ENCODE measurements around the gene HOXB5.

Gene HOXB5

DNA sequence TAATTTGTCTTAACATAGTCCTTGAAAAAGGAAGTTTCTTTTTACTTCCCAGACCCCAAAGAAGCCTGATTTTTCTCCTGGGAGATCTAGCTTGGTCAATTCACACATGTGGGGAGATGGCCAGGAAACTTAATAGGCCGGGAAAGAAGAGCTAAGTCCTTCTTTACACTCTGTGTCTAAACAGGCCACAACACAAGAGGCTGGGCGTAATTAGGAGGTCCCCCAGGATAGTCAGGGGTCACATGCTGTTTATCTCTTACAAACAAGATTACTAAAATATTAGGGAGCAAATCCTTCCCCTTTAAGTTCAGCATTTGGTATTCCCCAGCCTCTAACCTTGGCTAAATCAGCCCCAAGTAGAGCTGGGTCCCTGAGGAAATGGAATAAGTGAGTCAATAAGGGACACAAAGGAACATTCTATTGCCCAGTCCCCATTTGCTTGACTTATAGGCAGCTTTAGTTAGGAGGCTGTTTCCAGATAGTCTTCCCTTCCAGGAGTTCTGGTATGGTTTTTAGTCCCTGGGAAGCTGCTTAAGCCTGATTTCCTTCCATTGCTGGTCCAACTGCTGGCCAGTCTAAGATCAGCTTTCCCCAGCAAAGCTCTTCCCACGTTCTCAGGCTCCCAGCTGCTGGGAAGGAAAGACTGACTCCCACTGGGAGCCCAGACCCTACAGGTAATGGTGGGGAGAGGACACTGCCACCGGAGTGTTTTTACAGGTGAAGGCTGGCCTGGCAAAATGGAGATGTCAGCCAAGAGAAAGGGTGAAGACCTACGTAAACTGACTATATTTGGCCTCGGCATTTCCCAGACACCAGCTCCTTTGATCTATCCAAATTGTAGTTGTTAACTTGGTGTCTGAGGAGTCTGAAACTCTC, 46.6 kb upstream of the HOXB5 start:
- no peaks in the 10 kb centered on the region; the same call in none of the 2 replicates for H3K27me3 ChIP-seq (replicated peaks; ENCODE audit: control insufficient read depth, insufficient read depth, low read length)
- DNase-seq (ENCODE audit: extremely low read depth, insufficient read length): no peak
- TF ChIP-seq, protein P1, sequence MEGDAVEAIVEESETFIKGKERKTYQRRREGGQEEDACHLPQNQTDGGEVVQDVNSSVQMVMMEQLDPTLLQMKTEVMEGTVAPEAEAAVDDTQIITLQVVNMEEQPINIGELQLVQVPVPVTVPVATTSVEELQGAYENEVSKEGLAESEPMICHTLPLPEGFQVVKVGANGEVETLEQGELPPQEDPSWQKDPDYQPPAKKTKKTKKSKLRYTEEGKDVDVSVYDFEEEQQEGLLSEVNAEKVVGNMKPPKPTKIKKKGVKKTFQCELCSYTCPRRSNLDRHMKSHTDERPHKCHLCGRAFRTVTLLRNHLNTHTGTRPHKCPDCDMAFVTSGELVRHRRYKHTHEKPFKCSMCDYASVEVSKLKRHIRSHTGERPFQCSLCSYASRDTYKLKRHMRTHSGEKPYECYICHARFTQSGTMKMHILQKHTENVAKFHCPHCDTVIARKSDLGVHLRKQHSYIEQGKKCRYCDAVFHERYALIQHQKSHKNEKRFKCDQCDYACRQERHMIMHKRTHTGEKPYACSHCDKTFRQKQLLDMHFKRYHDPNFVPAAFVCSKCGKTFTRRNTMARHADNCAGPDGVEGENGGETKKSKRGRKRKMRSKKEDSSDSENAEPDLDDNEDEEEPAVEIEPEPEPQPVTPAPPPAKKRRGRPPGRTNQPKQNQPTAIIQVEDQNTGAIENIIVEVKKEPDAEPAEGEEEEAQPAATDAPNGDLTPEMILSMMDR (IDR thresholded peaks at IDR 0.05; ENCODE audit: insufficient read depth, low read length, poor library complexity, severe bottlenecking): no peak

DNA sequence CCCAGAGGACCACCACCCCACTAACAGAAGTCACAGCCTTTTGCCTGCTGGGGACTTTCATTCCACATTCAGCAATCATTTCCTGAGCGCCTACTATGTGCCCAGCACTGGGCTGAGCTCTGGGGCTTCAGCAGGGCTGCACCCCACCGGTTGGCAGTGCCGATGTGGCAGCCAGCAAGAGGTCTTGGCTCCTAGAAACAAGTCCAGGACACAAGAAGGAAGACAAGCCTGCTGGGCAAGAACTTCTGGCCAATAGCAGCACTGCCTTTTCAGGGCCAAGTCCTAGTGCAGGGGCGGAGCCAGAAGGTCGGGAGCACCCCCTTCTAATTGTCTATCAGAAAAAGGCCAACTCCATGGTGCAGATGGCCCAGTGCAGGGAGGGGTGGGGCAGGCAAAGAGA, 45.6 kb upstream of the HOXB5 start:
- no peak for DNase-seq (ENCODE audit: extremely low read depth, insufficient read length)
- no peaks in the 10 kb centered on the region; the same call in none of the 2 replicates for H3K27me3 ChIP-seq (replicated peaks; ENCODE audit: control insufficient read depth, insufficient read depth, low read length)
- TF ChIP-seq, protein P1 (IDR thresholded peaks at IDR 0.05; ENCODE audit: insufficient read depth, low read length, poor library complexity, severe bottlenecking): no peak

More for the DNA sequence above, 46.6 kb upstream of the HOXB5 start:
- no peak overlapping the region for H3K4me3 ChIP-seq (replicated peaks; ENCODE audit: low read depth, low read length)
- H3K36me3 ChIP-seq (ENCODE audit: control insufficient read depth, insufficient read depth, low read length): no peaks in the 10 kb centered on the region

DNA sequence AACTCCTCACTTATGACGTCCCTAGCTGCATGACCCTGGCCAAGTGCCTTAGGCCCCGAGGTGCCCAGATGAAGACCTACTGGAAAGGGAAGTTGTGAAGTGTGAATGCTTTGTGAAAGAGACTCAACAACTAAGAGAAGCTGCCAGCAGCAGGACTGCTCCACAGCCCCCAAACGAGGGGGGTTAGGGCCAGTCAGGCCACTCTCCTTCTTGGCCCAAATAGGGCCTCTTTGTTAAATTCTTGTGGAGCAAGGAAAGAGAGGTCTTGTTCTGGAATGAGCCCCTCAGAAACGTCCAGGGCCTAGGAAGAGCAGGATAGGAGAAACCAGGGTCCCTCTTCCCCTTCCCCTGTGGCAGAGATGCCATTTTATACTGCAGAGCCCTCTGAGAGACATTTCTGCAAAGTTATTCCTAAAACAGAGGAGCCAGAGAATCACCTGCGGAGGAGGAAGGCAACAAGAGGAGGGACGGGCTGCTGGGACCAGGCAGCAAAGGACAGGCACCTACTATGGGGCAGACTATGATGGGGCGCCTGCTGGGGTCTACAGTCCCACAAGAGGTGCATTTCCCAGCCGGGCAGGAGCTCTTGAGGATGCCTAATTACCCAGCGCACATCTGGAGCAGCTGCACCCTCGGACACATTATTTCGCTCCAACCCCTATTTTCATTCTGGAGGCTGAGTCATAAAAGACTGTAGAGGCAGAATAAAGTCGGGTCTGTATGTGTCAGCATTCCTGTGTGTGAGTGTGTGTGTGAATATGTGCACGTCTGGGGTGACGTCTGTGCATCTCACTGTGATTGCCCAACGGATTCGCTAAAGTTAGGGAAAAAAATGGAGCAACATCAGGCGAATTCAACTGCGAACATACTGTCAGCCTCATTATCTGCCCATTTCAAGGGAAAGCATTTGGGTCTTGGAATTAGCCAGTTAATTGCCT, 44.0 kb upstream of the HOXB5 start:
- no peaks in the 10 kb centered on the region; the same call in none of the 2 replicates for H3K27me3 ChIP-seq (replicated peaks; ENCODE audit: control insufficient read depth, insufficient read depth, low read length)
- TF ChIP-seq, protein P1 (IDR thresholded peaks at IDR 0.05; ENCODE audit: insufficient read depth, low read length, poor library complexity, severe bottlenecking): no peak
- H3K4me3 ChIP-seq (replicated peaks; ENCODE audit: low read depth, low read length): no peak overlapping the region
- no peak for DNase-seq (ENCODE audit: extremely low read depth, insufficient read length)
- no peaks in the 10 kb centered on the region for H3K36me3 ChIP-seq (ENCODE audit: control insufficient read depth, insufficient read depth, low read length)

More for the DNA sequence above, 45.6 kb upstream of the HOXB5 start:
- no peaks in the 10 kb centered on the region for H3K36me3 ChIP-seq (ENCODE audit: control insufficient read depth, insufficient read depth, low read length)
- H3K4me3 ChIP-seq (replicated peaks; ENCODE audit: low read depth, low read length): no peak overlapping the region

DNA sequence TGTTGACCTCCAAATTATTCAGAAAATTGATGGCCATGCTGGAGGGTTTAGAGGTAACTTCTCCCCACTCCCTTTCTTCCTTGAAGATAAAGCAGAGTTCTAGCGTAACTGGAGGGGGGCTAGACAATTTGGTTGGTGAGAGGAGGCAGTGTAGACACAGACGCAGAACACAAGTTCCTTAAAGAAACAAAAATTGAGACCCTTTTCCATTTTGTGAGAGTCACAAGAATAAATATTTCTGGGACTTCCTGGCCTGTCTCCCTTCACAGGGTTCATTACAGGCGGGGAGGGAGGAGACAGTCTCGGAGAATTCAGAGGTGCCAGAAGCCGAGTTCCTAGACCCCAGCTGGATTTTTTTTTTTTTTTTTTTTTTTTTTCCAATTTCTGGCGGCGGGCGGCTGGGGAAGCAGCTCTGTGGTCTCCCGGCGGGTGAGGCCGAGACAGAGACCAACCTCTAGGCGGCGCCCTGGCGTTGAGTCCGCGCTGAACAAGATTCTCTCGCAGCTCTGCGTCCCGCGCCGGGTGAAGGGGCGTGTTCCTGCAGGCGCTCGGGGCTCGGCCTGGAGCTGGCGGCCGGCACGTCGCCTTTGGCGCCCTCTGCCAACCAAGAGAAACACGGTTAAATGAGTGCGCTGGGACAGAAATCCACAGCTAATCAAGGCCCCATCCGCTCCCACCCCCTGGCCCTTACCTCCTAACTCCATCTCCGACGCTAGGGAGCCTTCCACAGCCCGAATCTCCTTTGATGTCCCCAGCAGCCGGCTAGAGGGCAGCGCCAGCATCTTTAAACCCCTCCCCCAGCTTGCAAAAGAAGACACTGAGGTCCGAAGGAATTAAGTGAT, 42.8 kb upstream of the HOXB5 start:
- H3K27me3 ChIP-seq (replicated peaks; ENCODE audit: control insufficient read depth, insufficient read depth, low read length): no peaks in the 10 kb centered on the region; the same call in none of the 2 replicates
- H3K36me3 ChIP-seq (ENCODE audit: control insufficient read depth, insufficient read depth, low read length): no peaks in the 10 kb centered on the region
- TF ChIP-seq, protein P1 (IDR thresholded peaks at IDR 0.05; ENCODE audit: insufficient read depth, low read length, poor library complexity, severe bottlenecking): peak; percentile 94
- peak; percentile 69 for DNase-seq (ENCODE audit: extremely low read depth, insufficient read length)
- no peak overlapping the region for H3K4me3 ChIP-seq (replicated peaks; ENCODE audit: low read depth, low read length)

Measured in GM06990 (cell line).